ENCODE data around the gene ECE1.
A peak's percentile ranks its signal among the peaks of the same experiment; 100 is the strongest.

ECE1 gene

DNA sequence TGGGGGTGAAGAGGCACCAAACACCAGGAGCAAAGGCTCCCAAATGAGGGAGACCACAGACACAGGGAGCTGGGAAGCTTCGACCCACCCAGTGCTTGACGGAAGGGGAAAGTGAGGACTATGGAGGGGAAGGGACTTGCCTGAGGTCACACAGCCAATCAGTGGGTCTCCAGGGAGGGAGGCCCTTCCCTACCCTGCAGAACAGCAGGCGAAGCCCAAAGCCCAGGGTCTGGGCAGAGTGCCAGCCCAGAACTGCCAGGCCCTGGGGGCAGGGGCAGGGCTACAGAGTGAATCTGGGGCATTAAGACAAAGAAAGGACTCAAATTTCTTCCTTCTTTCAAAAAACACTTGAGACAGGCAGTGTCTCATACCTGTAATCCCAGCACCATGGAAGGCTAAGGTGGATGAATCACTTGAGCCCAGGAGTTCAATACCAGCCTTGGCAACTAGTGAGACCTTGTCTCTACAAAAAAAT, 45.5 kb upstream of the ECE1 start:
- peak overlapping the region; percentile 44 for H3K9ac ChIP-seq (ENCODE audit: insufficient read length, low read depth)
- H3K4me1 ChIP-seq (ENCODE audit: insufficient read depth, insufficient read length): peaks cover 36% of the 10 kb centered on the region
- H3K36me3 ChIP-seq (ENCODE audit: insufficient read depth, insufficient read length, low read length): peaks cover 12% of the 10 kb centered on the region
- H3K27me3 ChIP-seq (ENCODE audit: insufficient read depth, insufficient read length): no peaks in the 10 kb centered on the region
- no peak overlapping the region for H3K4me3 ChIP-seq (ENCODE audit: insufficient read length, low read depth)
- DNase-seq (ENCODE audit: low read depth, low spot score): no peak
- TF ChIP-seq YY1 (IDR thresholded peaks at IDR 0.05; ENCODE audit: insufficient read depth, insufficient read length): no peak
- no peak for TF ChIP-seq SUZ12 (IDR thresholded peaks at IDR 0.05; ENCODE audit: extremely low read depth, insufficient read depth, insufficient read length)
- no peak for TF ChIP-seq ZNF274 (IDR thresholded peaks at IDR 0.05; ENCODE audit: low read depth, low read length)
- H3K9me3 ChIP-seq (ENCODE audit: insufficient read depth, low read length): no peaks in the 10 kb centered on the region

DNA sequence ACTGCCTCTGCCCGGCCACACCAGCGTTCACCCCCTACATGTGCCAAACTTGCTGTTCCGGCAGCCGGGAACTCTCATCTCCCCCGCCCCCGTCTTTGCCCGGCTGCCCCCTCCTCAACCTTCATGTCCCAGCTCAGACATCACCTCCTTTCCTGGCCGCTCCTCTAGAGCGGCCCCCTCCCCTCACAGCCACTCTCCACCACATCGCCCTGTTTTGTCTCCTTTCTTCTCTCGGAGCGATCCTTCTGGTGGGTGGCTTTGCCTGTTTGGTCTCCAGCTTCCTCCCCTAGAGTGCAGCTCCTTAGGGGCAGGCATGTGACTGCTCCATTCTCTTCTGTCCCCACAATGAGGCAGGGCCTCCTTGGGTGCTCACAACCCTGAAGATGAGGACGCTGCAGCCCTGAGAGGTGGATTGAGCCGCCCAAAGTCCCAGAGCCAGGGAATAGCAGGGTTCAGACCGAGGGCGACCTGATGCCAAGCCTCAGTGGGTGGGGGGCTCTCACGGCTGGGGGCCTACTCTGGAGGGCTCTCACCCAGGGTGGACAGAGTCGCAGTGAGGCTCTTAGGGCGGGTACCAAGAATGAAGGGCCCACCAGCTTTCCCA, 44.9 kb upstream of the ECE1 start:
- TF ChIP-seq YY1 (IDR thresholded peaks at IDR 0.05; ENCODE audit: insufficient read depth, insufficient read length): no peak
- H3K4me1 ChIP-seq (ENCODE audit: insufficient read depth, insufficient read length): peaks cover 34% of the 10 kb centered on the region
- H3K9me3 ChIP-seq (ENCODE audit: insufficient read depth, low read length): no peaks in the 10 kb centered on the region
- no peak for DNase-seq (ENCODE audit: low read depth, low spot score)
- peak overlapping the region; percentile 44 for H3K9ac ChIP-seq (ENCODE audit: insufficient read length, low read depth)
- H3K27me3 ChIP-seq (ENCODE audit: insufficient read depth, insufficient read length): no peaks in the 10 kb centered on the region
- no peak overlapping the region for H3K4me3 ChIP-seq (ENCODE audit: insufficient read length, low read depth)
- peaks cover 10% of the 10 kb centered on the region for H3K36me3 ChIP-seq (ENCODE audit: insufficient read depth, insufficient read length, low read length)

DNA sequence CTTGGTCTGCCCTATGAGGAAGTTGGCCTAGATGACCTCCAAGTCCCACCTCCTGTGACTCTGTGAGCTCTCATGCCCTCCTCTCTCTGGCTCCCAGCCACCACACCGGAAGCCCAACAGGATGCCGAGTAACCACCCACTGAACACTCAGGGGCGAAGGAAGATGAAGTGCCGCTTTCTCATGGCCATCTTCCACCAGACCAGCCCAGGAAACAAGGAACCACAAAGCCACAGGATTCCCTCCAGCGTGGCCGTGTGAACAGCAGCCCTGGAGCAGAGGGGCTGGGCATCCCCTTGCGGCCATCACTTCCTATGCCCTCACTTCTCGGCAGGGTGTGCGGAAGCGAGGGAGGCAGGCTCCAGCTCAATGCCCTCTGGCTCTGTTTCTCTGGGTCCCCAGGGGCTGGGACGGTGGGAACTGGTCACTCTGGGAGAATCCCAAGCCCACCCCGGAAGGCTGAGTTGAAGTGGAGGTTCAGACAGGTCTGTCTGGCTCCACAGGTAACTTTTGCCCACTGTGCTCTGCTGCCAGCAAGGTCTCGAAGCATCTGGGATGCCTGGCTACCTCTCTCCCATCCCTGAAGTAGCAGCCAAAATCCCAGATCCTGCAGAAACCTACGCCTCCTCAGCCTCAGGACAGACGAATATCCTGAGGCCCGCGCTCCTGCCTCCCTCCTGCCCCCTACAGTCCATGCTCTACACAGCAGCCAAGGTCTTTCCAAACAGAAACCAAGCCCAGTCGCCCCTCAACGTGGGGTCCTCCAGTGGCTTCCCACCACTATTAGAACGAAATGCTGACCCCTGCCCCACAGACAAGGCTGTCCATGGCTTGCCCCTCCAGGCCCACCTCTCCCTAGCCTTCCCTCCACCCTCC, 44.2 kb upstream of the ECE1 start:
- TF ChIP-seq YY1 (IDR thresholded peaks at IDR 0.05; ENCODE audit: insufficient read depth, insufficient read length): no peak
- no peak for TF ChIP-seq ZNF274 (IDR thresholded peaks at IDR 0.05; ENCODE audit: low read depth, low read length)
- TF ChIP-seq SUZ12 (IDR thresholded peaks at IDR 0.05; ENCODE audit: extremely low read depth, insufficient read depth, insufficient read length): no peak
- Histone ChIP-seq H3K36me3 (ENCODE audit: insufficient read depth, insufficient read length, low read length) (peaks cover 4% of the 10 kb centered on the region), H3K9ac (ENCODE audit: insufficient read length, low read depth) (no peak overlapping the region), H3K27me3 (ENCODE audit: insufficient read depth, insufficient read length) (no peaks in the 10 kb centered on the region), H3K4me3 (ENCODE audit: insufficient read length, low read depth) (no peak overlapping the region), H3K4me1 (ENCODE audit: insufficient read depth, insufficient read length) (peaks cover 36% of the 10 kb centered on the region), H3K9me3 (ENCODE audit: insufficient read depth, low read length) (no peaks in the 10 kb centered on the region)
- no peak for DNase-seq (ENCODE audit: low read depth, low spot score)

GRCh38 chr1:21333824-21334213, 43.6 kb upstream of the ECE1 start:
- H3K4me1 ChIP-seq (ENCODE audit: insufficient read depth, insufficient read length): peaks cover 39% of the 10 kb centered on the region
- no peaks in the 10 kb centered on the region for H3K9me3 ChIP-seq (ENCODE audit: insufficient read depth, low read length)
- H3K36me3 ChIP-seq (ENCODE audit: insufficient read depth, insufficient read length, low read length): peaks cover 4% of the 10 kb centered on the region
- no peaks in the 10 kb centered on the region for H3K27me3 ChIP-seq (ENCODE audit: insufficient read depth, insufficient read length)
- H3K4me3 ChIP-seq (ENCODE audit: insufficient read length, low read depth): no peak overlapping the region
- H3K9ac ChIP-seq (ENCODE audit: insufficient read length, low read depth): no peak overlapping the region
- DNase-seq (ENCODE audit: low read depth, low spot score): no peak
- no peak for TF ChIP-seq SUZ12 (IDR thresholded peaks at IDR 0.05; ENCODE audit: extremely low read depth, insufficient read depth, insufficient read length)
- no peak for TF ChIP-seq ZNF274 (IDR thresholded peaks at IDR 0.05; ENCODE audit: low read depth, low read length)
- no peak for TF ChIP-seq YY1 (IDR thresholded peaks at IDR 0.05; ENCODE audit: insufficient read depth, insufficient read length)

DNA sequence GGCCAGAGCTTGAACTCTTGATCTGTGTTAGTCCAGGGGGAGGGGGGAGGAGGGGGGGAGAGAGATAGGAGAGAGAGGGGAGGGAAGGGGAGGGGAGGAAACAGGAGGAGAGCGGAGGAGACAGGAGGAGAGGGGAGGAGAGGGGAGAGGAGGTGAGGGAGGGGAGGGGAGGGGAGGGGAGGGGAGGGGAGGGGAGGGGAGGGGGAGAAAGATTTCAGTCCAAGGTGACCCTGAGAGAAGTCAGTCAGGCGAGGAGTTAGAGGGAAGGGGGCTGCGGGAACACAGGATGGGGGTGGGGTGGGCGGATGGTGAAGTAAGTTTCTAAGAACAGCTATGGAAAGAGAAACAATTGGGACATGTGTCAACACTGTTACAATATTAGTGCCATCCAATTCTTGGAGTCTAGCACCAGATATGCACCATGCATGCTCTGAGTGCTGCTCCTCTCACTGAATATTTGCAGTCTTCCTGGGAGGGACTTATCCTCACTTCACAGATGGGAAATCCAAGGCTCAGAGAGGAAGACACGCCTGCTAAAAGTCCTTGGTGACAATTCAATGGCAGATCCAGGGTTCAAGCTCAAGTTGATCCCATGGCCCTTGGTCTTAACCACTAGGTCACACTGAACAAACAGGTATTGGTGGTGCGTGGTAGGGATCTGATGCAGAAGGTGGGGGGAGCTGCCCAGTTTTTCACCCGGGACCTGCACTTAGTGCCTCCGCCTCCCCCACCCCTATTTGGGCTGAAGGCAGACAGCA, 42.5 kb upstream of the ECE1 start:
- Histone ChIP-seq H3K27me3 (ENCODE audit: insufficient read depth, insufficient read length) (no peaks in the 10 kb centered on the region), H3K4me3 (ENCODE audit: insufficient read length, low read depth) (no peak overlapping the region), H3K36me3 (ENCODE audit: insufficient read depth, insufficient read length, low read length) (peaks cover 4% of the 10 kb centered on the region), H3K9me3 (ENCODE audit: insufficient read depth, low read length) (no peaks in the 10 kb centered on the region), H3K4me1 (ENCODE audit: insufficient read depth, insufficient read length) (peaks cover 37% of the 10 kb centered on the region), H3K9ac (ENCODE audit: insufficient read length, low read depth) (no peak overlapping the region)
- TF ChIP-seq SUZ12 (IDR thresholded peaks at IDR 0.05; ENCODE audit: extremely low read depth, insufficient read depth, insufficient read length) (no peak), YY1 (IDR thresholded peaks at IDR 0.05; ENCODE audit: insufficient read depth, insufficient read length) (no peak), ZNF274 (IDR thresholded peaks at IDR 0.05; ENCODE audit: low read depth, low read length) (no peak)
- DNase-seq (ENCODE audit: low read depth, low spot score): no peak

- DNase-seq (ENCODE audit: low read depth, low spot score): no peak
- no peaks in the 10 kb centered on the region for H3K9me3 ChIP-seq (ENCODE audit: insufficient read depth, low read length)
- peak overlapping the region; percentile 3 for H3K9ac ChIP-seq (ENCODE audit: insufficient read length, low read depth)
- H3K36me3 ChIP-seq (ENCODE audit: insufficient read depth, insufficient read length, low read length): peaks cover 4% of the 10 kb centered on the region
- no peak for TF ChIP-seq SUZ12 (IDR thresholded peaks at IDR 0.05; ENCODE audit: extremely low read depth, insufficient read depth, insufficient read length)
- no peak for TF ChIP-seq YY1 (IDR thresholded peaks at IDR 0.05; ENCODE audit: insufficient read depth, insufficient read length)
- TF ChIP-seq ZNF274 (IDR thresholded peaks at IDR 0.05; ENCODE audit: low read depth, low read length): no peak
- H3K4me1 ChIP-seq (ENCODE audit: insufficient read depth, insufficient read length): peaks cover 41% of the 10 kb centered on the region
- no peak overlapping the region for H3K4me3 ChIP-seq (ENCODE audit: insufficient read length, low read depth)
- H3K27me3 ChIP-seq (ENCODE audit: insufficient read depth, insufficient read length): no peaks in the 10 kb centered on the region
Measured at GRCh38 chr1:21331752-21332478, 41.7 kb upstream of the ECE1 start.

Measured in NT2/D1 (cell line).